ENCODE data around the gene TMEM147.

DNA sequence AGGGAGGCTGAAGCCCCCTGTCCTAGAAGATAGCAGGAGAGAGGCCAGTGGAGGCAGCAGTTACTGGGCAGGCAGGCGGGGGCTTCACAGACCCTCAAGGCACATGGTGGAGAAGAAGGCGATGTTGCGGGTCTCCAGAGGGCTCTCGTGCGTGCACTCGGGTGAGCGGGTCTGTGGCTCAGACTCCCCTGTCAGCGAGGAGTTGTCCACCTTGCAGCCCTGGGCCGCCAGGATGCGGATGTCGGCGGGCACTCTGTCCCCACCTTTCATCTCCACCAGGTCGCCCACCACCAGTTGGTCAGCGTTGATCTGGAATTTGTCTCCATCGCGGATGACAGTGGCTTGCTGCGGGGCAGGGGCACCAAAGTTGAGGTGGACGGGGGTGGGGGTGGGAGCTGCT is 14.8 kb downstream of the TMEM147 start:
- TF ChIP-seq ZNF24 (IDR thresholded peaks at IDR 0.05) (no peak), ZNF274 (IDR thresholded peaks at IDR 0.05; ENCODE audit: insufficient read depth, insufficient read length) (no peak), SMC3 (IDR thresholded peaks at IDR 0.05; ENCODE audit: borderline replicate concordance, low read length) (no peak), CBX3 (IDR thresholded peaks at IDR 0.05; ENCODE audit: borderline replicate concordance, low read depth) (no peak), POLR2AphosphoS5 (IDR thresholded peaks at IDR 0.05; ENCODE audit: low read length) (no peak), NFXL1 (IDR thresholded peaks at IDR 0.05; ENCODE audit: borderline replicate concordance) (no peak), POLR2A (IDR thresholded peaks at IDR 0.05; ENCODE audit: low read depth, low read length) (no peak), TCF7 (IDR thresholded peaks at IDR 0.05; ENCODE audit: borderline replicate concordance) (no peak), HDAC2 (IDR thresholded peaks at IDR 0.05) (no peak), HDAC6 (IDR thresholded peaks at IDR 0.05; ENCODE audit: unreplicated experiment) (no peak), IKZF1 (conservative IDR thresholded peaks at IDR 0.05) (no peak)
- TF ChIP-seq, protein P1, sequence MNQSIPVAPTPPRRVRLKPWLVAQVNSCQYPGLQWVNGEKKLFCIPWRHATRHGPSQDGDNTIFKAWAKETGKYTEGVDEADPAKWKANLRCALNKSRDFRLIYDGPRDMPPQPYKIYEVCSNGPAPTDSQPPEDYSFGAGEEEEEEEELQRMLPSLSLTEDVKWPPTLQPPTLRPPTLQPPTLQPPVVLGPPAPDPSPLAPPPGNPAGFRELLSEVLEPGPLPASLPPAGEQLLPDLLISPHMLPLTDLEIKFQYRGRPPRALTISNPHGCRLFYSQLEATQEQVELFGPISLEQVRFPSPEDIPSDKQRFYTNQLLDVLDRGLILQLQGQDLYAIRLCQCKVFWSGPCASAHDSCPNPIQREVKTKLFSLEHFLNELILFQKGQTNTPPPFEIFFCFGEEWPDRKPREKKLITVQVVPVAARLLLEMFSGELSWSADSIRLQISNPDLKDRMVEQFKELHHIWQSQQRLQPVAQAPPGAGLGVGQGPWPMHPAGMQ (IDR thresholded peaks at IDR 0.05; ENCODE audit: borderline replicate concordance), result no peak
- TF ChIP-seq, protein P2, sequence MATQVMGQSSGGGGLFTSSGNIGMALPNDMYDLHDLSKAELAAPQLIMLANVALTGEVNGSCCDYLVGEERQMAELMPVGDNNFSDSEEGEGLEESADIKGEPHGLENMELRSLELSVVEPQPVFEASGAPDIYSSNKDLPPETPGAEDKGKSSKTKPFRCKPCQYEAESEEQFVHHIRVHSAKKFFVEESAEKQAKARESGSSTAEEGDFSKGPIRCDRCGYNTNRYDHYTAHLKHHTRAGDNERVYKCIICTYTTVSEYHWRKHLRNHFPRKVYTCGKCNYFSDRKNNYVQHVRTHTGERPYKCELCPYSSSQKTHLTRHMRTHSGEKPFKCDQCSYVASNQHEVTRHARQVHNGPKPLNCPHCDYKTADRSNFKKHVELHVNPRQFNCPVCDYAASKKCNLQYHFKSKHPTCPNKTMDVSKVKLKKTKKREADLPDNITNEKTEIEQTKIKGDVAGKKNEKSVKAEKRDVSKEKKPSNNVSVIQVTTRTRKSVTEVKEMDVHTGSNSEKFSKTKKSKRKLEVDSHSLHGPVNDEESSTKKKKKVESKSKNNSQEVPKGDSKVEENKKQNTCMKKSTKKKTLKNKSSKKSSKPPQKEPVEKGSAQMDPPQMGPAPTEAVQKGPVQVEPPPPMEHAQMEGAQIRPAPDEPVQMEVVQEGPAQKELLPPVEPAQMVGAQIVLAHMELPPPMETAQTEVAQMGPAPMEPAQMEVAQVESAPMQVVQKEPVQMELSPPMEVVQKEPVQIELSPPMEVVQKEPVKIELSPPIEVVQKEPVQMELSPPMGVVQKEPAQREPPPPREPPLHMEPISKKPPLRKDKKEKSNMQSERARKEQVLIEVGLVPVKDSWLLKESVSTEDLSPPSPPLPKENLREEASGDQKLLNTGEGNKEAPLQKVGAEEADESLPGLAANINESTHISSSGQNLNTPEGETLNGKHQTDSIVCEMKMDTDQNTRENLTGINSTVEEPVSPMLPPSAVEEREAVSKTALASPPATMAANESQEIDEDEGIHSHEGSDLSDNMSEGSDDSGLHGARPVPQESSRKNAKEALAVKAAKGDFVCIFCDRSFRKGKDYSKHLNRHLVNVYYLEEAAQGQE (IDR thresholded peaks at IDR 0.05; ENCODE audit: low read depth, low read length), result no peak
- TF ChIP-seq, protein P3, sequence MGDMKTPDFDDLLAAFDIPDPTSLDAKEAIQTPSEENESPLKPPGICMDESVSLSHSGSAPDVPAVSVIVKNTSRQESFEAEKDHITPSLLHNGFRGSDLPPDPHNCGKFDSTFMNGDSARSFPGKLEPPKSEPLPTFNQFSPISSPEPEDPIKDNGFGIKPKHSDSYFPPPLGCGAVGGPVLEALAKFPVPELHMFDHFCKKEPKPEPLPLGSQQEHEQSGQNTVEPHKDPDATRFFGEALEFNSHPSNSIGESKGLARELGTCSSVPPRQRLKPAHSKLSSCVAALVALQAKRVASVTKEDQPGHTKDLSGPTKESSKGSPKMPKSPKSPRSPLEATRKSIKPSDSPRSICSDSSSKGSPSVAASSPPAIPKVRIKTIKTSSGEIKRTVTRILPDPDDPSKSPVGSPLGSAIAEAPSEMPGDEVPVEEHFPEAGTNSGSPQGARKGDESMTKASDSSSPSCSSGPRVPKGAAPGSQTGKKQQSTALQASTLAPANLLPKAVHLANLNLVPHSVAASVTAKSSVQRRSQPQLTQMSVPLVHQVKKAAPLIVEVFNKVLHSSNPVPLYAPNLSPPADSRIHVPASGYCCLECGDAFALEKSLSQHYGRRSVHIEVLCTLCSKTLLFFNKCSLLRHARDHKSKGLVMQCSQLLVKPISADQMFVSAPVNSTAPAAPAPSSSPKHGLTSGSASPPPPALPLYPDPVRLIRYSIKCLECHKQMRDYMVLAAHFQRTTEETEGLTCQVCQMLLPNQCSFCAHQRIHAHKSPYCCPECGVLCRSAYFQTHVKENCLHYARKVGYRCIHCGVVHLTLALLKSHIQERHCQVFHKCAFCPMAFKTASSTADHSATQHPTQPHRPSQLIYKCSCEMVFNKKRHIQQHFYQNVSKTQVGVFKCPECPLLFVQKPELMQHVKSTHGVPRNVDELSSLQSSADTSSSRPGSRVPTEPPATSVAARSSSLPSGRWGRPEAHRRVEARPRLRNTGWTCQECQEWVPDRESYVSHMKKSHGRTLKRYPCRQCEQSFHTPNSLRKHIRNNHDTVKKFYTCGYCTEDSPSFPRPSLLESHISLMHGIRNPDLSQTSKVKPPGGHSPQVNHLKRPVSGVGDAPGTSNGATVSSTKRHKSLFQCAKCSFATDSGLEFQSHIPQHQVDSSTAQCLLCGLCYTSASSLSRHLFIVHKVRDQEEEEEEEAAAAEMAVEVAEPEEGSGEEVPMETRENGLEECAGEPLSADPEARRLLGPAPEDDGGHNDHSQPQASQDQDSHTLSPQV (IDR thresholded peaks at IDR 0.05), result no peak

Measured in GM12878 (cell line).